Breast epithelium (tissue), 4 donors: ENCODE results near the gene MELTF. TPM values are rescaled to one million over a fixed set of nuclear protein-coding genes. Genes with fewer than 3 reads are reported as not detected.

Experiments
- DNase-seq, 2 donors: peaks; one replicate each; pipeline ENCODE4 v3.0.0-alpha.2; 2019; ENCODE audit warnings: low spot score in 2 of 2
- H3K27ac ChIP-seq, 2 donors: fragments of 200-600 bp; sonication (generic) in 1 of 2; one replicate each; pipeline ENCODE4 v1.5.1; 2016 to 2019; ENCODE audit warnings: mild to moderate bottlenecking in 1 of 2
- H3K27me3 ChIP-seq, 2 donors: fragments of 200-600 bp; sonication (generic) in 1 of 2; one replicate each; pipeline versions ENCODE4 v1.5.1 to v1.6.0; 2017 to 2019; ENCODE audit warnings: control low read depth in 1 of 2, mild to moderate bottlenecking in 1 of 2
- H3K36me3 ChIP-seq: fragments of 200-600 bp; one replicate; pipeline ENCODE4 v1.5.1; 2019
- H3K4me1 ChIP-seq, 2 donors: fragments of 200-600 bp; sonication (generic); one replicate each; pipeline ENCODE4 v1.5.1; 2016 to 2019; ENCODE audit warnings: control low read depth in 1 of 2
- H3K4me3 ChIP-seq, 3 donors: fragments of 200-600 bp; sonication (generic); 1 replicate in 2 of 3; 2 replicates in 1 of 3; pipeline ENCODE4 v1.5.1; 2016 to 2019; ENCODE audit warnings: mild to moderate bottlenecking in 3 of 3, moderate library complexity in 2 of 3
- H3K9me3 ChIP-seq, 2 donors: fragments of 200-600 bp; sonication (generic) in 1 of 2; one replicate each; pipeline ENCODE4 v1.5.1; 2016 to 2019; ENCODE audit warnings: control low read depth in 1 of 2
- POLR2A ChIP-seq: fragments of 450-650 bp; IDR thresholded peaks from one replicate; pipeline ENCODE4 v1.6.1; 2016; ENCODE audit warnings: antibody characterized with exemption, mild to moderate bottlenecking, moderate library complexity
- POLR2AphosphoS5 ChIP-seq, 3 donors: sonication (generic); formaldehyde crosslinking; IDR thresholded peaks; one replicate each; pipeline ENCODE4 v1.6.1; 2017; ENCODE audit warnings: antibody characterized with exemption in 3 of 3
- intact Hi-C: fragments of 100-400 bp; cut with DNase I; formaldehyde crosslinking; loops from one replicate; pipeline ENCODE4 v1.15.1; 2023; ENCODE audit warnings: low total_unique reads
- total RNA-seq, 3 donors: library from RNA; depleted of rRNA; stranded (reverse); fragments of >200 nt; gene quantifications; one replicate each; pipeline ENCODE4 v1.1.0, GENCODE V29; 2016
- TF ChIP-seq, protein P1 (sequence below), 3 donors: fragments of 450-650 bp; IDR thresholded peaks; one replicate each; pipeline ENCODE4 v1.5.1; 2016 to 2017; ENCODE audit warnings: antibody characterized with exemption in 3 of 3, mild to moderate bottlenecking in 3 of 3, moderate library complexity in 3 of 3

MELTF gene
- total RNA-seq, 3 donors from 2014 or later = 7.2 to 58.2 (median 10.2) TPM

DNA sequence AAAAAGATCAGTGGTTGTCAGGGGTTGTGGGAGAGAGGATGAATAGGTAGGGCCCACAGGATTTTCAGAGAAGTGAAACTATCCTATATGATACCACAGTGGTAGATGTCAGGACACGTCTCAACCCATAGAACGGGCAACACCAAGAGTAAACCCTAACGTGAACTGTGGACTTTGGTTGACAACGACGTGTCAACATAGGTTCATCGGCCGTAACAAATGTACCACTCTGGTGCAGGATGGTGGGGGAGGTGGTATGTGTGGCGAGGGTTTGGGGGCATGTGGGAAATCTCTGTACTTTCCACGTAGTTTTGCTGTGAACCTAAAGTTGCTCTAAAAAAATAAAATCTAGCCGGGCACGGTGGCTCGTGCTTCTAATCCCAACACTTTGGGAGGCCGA is 48.0 kb downstream of the MELTF start:
- H3K4me3 ChIP-seq = no peak overlapping the region
- TF ChIP-seq POLR2A (no peak), POLR2AphosphoS5 (IDR thresholded peaks at IDR 0.05) (no peak)
- TF ChIP-seq, protein P1, sequence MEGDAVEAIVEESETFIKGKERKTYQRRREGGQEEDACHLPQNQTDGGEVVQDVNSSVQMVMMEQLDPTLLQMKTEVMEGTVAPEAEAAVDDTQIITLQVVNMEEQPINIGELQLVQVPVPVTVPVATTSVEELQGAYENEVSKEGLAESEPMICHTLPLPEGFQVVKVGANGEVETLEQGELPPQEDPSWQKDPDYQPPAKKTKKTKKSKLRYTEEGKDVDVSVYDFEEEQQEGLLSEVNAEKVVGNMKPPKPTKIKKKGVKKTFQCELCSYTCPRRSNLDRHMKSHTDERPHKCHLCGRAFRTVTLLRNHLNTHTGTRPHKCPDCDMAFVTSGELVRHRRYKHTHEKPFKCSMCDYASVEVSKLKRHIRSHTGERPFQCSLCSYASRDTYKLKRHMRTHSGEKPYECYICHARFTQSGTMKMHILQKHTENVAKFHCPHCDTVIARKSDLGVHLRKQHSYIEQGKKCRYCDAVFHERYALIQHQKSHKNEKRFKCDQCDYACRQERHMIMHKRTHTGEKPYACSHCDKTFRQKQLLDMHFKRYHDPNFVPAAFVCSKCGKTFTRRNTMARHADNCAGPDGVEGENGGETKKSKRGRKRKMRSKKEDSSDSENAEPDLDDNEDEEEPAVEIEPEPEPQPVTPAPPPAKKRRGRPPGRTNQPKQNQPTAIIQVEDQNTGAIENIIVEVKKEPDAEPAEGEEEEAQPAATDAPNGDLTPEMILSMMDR (IDR thresholded peaks at IDR 0.05) = no peak
- intact Hi-C loops = no loop called here

DNA sequence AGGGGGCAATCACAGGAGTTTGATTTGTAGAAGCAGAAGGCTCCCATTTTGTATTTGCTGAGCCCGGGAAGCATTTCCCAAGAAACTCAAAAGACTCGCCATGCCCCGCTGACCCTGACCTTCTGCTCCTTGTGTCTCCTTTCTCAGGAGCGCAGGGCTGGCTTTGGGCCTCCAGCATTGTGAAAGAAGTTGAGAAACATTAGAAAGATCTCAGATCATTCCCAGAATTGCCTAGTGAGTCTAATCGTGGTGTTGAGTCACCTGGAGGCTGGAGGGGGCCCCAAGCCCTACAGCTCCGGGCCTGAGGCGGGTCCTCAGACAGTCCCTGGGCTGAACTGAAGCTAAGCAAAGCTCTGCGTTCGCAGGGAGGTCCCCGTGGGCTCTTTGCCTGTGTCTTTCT is 50.1 kb downstream of the MELTF start:
- H3K4me3 ChIP-seq = no peak overlapping the region
- no peaks in the 10 kb centered on the region for H3K9me3 ChIP-seq
- intact Hi-C loops = no loop called here
- H3K27ac ChIP-seq = no peak overlapping the region
- no peaks in the 10 kb centered on the region for H3K36me3 ChIP-seq
- no peaks in the 10 kb centered on the region for H3K27me3 ChIP-seq
- peak in 1 of 3 donors; percentile 59 for TF ChIP-seq POLR2AphosphoS5 (IDR thresholded peaks at IDR 0.05)
- no peak for TF ChIP-seq POLR2A
- TF ChIP-seq, protein P1 (IDR thresholded peaks at IDR 0.05) = no peak
- DNase-seq = no peak
- no peaks in the 10 kb centered on the region for H3K4me1 ChIP-seq

More for the DNA sequence above, 48.0 kb downstream of the MELTF start:
- H3K36me3 ChIP-seq = no peaks in the 10 kb centered on the region
- H3K27ac ChIP-seq = no peak overlapping the region
- no peaks in the 10 kb centered on the region for H3K4me1 ChIP-seq
- H3K27me3 ChIP-seq = no peaks in the 10 kb centered on the region
- DNase-seq = no peak
- no peaks in the 10 kb centered on the region for H3K9me3 ChIP-seq

DNA sequence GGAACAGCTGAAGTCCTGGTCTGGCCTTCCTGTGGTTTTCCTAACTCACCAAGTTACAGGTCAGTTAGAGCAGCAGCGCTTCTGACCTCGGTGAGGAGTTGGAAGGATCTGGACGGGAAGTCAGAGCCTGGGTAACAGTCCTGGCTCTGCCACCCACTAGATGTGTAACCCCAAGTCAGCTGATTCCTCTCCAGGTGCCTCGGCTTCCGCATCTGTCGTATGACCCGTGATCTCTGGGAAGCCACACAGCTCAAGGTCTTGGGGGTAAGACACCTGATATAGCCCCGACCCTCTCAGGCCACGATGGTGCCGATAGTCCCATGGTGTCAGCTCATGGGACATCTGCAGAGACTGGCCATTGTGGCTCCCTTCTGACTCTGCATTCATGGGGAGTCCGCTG is 52.7 kb downstream of the MELTF start:
- TF ChIP-seq, protein P1 (IDR thresholded peaks at IDR 0.05) = no peak
- no peak for TF ChIP-seq POLR2A
- no peak for TF ChIP-seq POLR2AphosphoS5 (IDR thresholded peaks at IDR 0.05)
- no peak for DNase-seq
- no peaks in the 10 kb centered on the region for H3K27me3 ChIP-seq
- intact Hi-C loops = no loop called here
- no peaks in the 10 kb centered on the region for H3K4me1 ChIP-seq
- no peak overlapping the region for H3K4me3 ChIP-seq
- H3K27ac ChIP-seq = no peak overlapping the region
- H3K9me3 ChIP-seq = no peaks in the 10 kb centered on the region
- no peaks in the 10 kb centered on the region for H3K36me3 ChIP-seq

- Histone ChIP-seq H3K36me3 (no peaks in the 10 kb centered on the region), H3K4me1 (no peaks in the 10 kb centered on the region), H3K9me3 (no peaks in the 10 kb centered on the region), H3K27ac (no peak overlapping the region), H3K4me3 (no peak overlapping the region), H3K27me3 (no peaks in the 10 kb centered on the region)
- no peak for DNase-seq
- no peak for TF ChIP-seq POLR2A
- no peak for TF ChIP-seq POLR2AphosphoS5 (IDR thresholded peaks at IDR 0.05)
- TF ChIP-seq, protein P1 (IDR thresholded peaks at IDR 0.05) = no peak
- intact Hi-C loops = no loop called here
Observed at GRCh38 chr3:196975349-196975748, 54.3 kb downstream of the MELTF start.

GRCh38 chr3:196974661-196975060 is 55.0 kb downstream of the MELTF start:
- Histone ChIP-seq H3K36me3 (no peaks in the 10 kb centered on the region), H3K4me3 (no peak overlapping the region), H3K27ac (no peak overlapping the region), H3K9me3 (no peaks in the 10 kb centered on the region), H3K4me1 (no peaks in the 10 kb centered on the region), H3K27me3 (no peaks in the 10 kb centered on the region)
- intact Hi-C loops = no loop called here
- TF ChIP-seq POLR2A (no peak), POLR2AphosphoS5 (IDR thresholded peaks at IDR 0.05) (no peak)
- TF ChIP-seq, protein P1 (IDR thresholded peaks at IDR 0.05) = no peak
- no peak for DNase-seq
